NCI-H774 (cell line): ENCODE measurements around the gene XRCC3.

ENCODE experiments used
- DNase-seq: peaks from one replicate; lab custom pipeline; 2025; lab: John Stamatoyannopoulos, UW

Gene XRCC3

DNA sequence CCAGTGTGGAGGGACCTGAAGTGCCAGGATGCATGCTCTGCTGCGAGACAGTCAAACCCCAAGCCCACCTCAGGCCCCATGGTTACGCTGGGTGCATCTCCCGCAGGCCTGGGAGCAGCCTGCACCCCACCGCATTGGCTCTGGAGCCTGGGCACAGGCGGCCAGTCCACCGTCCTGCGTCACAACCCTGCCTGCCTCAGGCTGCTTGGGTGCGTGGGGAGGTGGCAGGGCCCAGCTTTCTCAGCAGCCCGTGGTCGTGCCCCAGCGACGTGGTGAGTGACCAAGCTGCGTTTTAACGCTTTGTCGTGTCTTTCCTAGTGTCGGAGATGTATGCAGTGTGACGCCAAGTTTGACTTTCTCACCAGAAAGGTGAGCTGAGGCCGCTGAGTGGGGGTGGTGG, 11.2 kb upstream of the XRCC3 start:
- DNase-seq = no peak

GRCh38 chr14:103725739-103726395, 10.6 kb upstream of the XRCC3 start:
- DNase-seq = no peak

GRCh38 chr14:103725001-103725682, 9.9 kb upstream of the XRCC3 start:
- DNase-seq = no peak

- no peak for DNase-seq
Measured at GRCh38 chr14:103724116-103724515, 8.9 kb upstream of the XRCC3 start.

- DNase-seq = no peak
Measured at GRCh38 chr14:103723748-103724081, 8.5 kb upstream of the XRCC3 start.

DNA sequence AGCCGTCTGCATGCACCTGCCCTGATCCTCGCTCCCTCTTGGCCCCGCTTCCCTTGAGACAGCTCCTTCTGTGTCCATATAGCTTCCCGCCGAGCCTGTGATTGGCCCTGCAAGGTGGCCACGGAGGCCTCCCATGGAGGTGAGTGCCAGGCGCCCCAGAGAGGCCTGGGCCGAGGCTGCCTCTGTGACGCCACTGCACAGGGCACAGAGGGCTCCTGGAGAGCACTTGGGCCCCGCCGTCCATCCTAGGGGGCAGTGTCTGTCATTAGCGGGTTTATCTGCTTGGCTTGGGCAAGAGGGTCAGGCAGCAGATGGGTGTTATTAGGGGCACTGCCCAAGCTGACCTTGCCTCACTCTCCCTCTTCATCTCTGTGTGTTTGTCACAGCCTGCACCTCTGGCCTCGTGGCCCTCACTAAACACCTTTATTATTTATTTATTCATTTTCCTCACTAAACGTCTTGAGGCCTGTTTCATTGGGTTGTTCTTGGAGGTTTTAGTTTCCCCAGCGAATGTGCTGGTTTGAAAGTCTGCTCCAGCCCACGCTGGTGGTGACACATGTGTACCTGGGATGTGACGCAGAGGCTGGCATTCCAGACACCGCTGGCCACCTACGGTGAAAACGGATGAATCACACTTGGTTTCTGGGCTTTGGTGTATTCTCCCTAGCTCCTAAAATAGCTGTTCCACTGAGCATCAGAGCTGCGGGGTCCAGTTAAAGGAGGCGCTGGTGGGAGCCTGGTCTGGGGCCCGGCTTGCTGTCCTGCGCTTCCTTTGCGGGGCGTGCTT, 6.3 kb upstream of the XRCC3 start:
- DNase-seq = no peak

DNA sequence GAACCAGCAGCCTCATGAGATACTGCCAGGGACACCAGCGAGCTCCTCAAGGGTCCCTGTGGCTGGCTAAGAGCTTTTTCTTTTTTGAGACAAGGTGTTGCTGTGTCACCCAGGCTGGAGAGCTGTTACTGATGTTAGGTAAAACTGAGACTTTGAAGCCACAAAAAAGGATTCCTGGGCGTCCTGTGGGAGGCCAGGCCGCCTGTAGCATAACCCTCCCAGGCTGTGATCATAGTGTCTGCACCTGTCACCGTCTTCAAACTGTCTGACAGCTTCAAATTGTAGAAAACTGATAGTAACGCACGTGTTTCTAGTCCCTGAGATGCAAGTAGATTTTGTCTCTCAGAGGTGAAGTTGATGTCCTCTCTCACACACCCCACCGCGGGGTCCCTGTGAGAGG, 4.5 kb upstream of the XRCC3 start:
- no peak for DNase-seq

DNA sequence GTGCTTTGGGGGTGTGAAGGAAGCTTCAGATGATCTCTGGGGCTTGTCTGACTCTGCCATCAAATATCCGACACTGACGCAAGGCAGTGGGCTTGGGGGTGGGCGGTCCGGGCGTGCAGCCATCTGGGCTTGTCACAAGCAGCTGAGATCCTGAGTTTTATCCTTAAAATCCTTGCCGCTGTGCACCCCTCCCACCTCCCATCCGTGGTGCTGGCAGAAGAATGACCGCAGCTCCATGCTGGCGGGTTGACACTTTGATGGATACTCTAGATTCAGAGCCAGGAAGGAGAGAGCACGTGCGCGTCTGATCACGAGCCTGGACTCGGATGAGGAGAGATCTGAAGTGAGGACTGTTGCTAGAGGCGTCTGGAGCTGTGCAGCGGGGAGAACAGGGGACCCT, 3.3 kb upstream of the XRCC3 start:
- no peak for DNase-seq

DNA sequence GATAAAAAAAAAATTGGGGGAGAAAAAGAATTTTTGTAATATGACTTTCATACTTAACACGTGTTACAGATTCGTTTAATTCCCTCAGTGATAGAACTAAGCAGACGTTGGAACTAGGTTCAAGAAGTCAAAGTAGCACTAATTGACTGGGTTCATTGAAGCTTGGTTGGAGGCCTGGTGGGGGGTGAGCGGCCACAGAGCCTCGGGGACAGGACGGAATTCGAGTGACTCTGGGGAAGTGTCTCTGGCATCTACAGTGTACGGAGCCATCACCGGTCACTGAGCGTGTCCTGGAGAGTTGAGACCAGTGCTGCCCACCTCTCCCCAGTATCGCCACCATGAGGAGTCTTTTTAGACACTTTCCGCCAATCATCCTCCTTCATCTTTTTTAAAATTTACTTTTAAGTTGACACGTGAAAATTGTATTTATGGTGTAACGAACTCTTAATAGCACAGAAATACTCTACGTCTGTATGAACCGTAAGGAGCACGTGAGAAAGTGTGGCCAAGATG, 1.7 kb upstream of the XRCC3 start:
- DNase-seq = no peak

GRCh38 chr14:103716091-103716801, 995 bp upstream of the XRCC3 start:
- no peak for DNase-seq

- DNase-seq = no peak
Measured at GRCh38 chr14:103714063-103714724, 1.1 kb downstream of the XRCC3 start.

GRCh38 chr14:103713304-103714062, 1.8 kb downstream of the XRCC3 start:
- DNase-seq = no peak

DNA sequence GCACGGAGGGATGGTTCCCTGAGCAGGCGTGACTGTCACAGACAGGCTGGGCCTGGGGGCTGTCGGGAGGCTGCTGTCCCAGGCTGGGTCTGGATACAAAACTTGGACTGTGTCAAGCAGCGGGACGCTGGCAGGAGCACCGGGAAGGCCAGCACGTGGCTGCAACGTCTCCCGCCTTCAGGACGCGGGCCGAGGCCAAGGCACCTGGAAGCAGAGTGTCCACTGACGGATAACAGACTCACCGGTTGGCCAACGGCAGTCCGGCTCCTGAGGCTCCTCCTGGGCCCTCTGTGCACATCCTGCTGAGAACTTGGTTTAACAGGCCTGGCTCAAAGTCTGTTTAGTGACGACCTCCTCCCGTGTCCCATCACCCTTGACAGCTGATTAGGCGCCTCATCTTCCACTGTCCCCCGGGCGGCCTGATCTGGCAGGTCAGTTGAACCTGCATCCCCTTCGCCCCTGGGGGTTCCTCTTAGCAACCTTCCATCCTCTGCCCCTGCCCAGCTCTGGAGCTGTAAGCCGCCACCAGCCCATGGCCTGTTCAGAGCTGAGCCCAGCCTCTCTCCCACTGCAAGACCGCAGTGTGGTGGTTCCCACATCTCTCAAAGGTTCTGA, 2.5 kb downstream of the XRCC3 start:
- no peak for DNase-seq

- DNase-seq = no peak
Measured at GRCh38 chr14:103711516-103712431, 3.5 kb downstream of the XRCC3 start.

GRCh38 chr14:103710771-103711377, 4.4 kb downstream of the XRCC3 start:
- DNase-seq = no peak

- DNase-seq = no peak
Measured at GRCh38 chr14:103709814-103710213, 5.4 kb downstream of the XRCC3 start.

- DNase-seq = no peak
Measured at GRCh38 chr14:103708750-103709187, 6.5 kb downstream of the XRCC3 start.

- no peak for DNase-seq
Measured at GRCh38 chr14:103707329-103708263, 7.7 kb downstream of the XRCC3 start.
